HG03442 (cell line): Measurements from ENCODE around the gene TERT.
"Not testable (repeated sequence)": the region's sequence is repeated elsewhere in the genome, so short reads cannot be mapped to it uniquely, and the experiment has no call there.

ENCODE experiments used
- ATAC-seq: cut with Tn5 transposase; IDR thresholded peaks from one replicate; pipeline ENCODE4 v1.9.1; 2021; ENCODE audit warnings: mild to moderate bottlenecking, moderate library complexity; ENCODE audit not compliant: unreplicated experiment

The TERT gene

GRCh38 chr5:1243487-1244130, 51.3 kb downstream of the TERT start:
- no peak for ATAC-seq

- no peak for ATAC-seq
Measured at GRCh38 chr5:1242733-1243486, 52.0 kb downstream of the TERT start.

- ATAC-seq = no peak
Measured at GRCh38 chr5:1241509-1242080, 53.3 kb downstream of the TERT start.

GRCh38 chr5:1240496-1241260, 54.2 kb downstream of the TERT start:
- no peak for ATAC-seq

- ATAC-seq = no peak
Measured at GRCh38 chr5:1239505-1240251, 55.2 kb downstream of the TERT start.

- ATAC-seq = no peak
Measured at GRCh38 chr5:1235838-1236237, 59.0 kb downstream of the TERT start.

- ATAC-seq = no peak
Measured at GRCh38 chr5:1235379-1235778, 59.5 kb downstream of the TERT start.

DNA sequence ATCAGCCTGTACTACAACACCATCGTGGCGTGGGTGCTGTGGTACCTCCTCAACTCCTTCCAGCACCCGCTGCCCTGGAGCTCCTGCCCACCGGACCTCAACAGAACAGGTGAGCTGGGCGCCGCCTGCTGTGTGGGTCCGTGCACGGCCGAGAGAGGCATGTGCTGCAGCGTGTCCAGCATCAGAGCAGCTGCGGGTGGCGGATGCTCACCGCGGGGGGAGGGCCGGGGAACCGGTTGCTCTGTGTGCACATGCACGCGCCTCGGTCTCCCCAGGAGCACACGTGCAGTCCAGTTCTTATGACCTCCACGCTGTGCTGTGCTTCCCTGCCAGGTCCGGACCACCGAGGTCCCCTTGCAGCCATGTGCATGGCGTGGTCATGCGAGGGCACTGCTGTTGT, 62.1 kb downstream of the TERT start:
- ATAC-seq = no peak

DNA sequence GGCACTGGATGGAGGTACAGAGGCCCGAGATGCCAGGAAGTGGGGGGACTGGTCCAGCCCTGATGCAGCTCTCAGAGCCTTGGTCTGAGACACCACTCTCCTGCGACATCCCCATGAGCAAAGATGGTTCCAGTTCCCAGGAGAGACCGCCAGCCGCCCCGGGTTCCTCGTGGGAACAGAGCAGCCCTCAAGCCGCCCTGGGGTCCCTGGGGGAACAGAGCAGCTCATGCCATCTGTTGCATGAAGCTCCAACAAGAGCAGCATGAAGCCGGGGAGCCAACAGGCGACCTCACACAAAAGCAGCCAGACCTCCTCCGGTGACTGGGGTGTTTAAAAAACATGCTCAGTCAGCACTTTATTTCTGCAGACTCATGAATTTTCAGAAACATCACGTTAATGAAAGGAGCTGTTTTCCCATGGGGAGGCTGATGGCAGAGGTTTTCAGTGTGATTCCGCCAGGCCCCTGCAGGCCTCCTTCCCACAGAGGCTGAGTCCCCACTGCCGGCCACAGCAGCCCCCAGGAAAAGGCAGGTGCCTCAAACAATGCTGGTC, 63.4 kb downstream of the TERT start:
- no peak for ATAC-seq

DNA sequence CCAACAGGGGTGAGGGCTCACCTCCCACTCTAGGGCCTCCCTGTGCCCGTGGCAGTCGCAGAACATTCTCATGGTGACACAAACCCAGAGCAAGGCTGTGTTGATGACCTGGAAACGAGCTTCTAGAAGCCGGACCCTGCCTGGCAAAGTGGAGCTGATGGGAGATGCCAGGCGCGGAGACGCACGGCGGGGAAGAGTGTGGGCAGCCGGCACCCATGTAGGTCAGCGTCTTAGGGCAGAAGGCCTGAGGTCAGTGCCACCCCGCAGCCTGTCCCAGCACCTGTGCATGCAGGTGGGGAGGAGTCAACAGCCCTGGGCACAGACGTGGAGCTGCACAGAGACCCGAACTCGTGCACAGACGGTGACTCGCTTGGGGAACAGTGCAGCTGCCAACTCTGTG, 64.3 kb downstream of the TERT start:
- no peak for ATAC-seq

GRCh38 chr5:1229822-1230221, 65.0 kb downstream of the TERT start:
- no peak for ATAC-seq

- not testable (repeated sequence) for ATAC-seq
Measured at GRCh38 chr5:1229023-1229422, 65.8 kb downstream of the TERT start.

DNA sequence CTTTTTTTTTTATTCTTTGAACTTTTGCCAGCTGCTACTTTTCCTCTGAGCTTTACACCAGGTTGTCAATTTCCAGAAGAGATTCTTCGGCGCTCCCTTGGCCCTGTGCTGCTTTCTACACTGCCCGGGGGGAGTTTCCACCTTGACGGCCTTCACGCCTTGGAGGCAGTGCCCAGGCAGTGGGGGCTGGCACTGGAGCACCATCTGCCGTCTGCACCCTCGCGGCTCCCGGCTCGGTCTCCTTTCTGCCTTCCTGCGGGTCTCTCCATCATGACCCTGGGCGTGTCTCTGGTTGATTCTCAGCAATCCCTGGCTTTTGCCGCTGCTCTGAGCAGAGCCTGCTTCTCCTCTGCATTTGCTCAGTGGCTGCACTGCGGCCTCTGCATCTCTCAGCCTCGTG, 66.7 kb downstream of the TERT start:
- ATAC-seq = no peak

DNA sequence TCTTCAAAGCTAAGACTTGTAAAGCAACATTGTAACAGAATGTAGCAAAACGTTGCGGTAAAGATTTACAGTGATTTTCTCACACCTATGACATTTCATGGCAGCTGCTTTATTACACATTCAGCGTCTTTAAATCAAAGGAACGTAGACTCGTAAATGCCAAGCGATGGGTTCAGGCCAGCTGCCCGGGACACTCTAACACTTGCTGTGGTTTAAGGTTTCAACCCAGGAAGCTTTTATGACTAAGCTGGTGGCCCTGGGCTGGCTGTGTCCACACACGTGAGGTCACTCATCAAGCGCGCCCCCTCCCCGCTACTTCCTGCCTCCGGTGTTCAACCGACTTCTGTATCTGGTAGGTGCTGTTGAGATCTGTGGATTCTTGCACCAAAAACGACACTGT, 67.2 kb downstream of the TERT start:
- ATAC-seq = no peak

DNA sequence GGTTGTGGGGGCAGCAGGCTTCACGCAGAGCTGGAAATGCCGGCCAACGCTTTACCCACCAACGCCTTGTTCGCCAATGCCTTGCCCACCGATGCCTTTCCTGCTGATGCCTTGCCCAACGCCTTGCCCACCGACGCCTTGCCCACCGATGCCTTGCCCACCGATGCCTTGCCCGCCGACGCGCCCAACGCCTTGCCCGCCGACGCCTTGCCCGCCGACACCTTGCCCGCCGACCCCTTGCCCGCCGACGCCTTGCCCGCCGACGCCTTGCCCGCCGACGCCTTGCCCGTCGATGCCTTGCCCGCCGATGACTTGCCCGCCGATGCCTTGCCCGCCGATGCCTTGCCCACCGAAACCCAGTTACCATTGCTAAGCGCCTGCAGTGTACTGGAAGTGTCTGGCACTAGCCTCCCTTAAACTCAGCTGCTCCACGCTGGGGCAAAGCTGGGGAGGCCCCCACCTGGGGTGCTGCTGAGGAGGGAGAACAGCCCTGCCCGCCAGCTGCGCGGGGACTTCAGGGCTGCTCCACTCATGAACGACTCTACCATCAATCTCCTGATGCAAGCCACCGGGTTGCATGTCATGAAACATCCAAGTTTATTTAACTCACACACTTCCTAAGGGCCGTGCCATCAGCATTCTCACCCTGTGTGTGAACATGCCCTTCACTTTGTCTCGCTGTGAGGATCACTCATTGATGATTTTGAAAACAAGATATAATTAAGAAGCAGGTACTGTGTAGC, 67.9 kb downstream of the TERT start:
- ATAC-seq = no peak

GRCh38 chr5:1226231-1226630, 68.6 kb downstream of the TERT start:
- no peak for ATAC-seq

- no peak for ATAC-seq
Measured at GRCh38 chr5:1225081-1225480, 69.8 kb downstream of the TERT start, which contains the start of gene SLC6A18. SLC6A18 (plus strand) TSS chr5:1225381; CDS start chr5:1225478, 97 bp downstream.

GRCh38 chr5:1224631-1225030, 70.2 kb downstream of the TERT start:
- no peak for ATAC-seq

DNA sequence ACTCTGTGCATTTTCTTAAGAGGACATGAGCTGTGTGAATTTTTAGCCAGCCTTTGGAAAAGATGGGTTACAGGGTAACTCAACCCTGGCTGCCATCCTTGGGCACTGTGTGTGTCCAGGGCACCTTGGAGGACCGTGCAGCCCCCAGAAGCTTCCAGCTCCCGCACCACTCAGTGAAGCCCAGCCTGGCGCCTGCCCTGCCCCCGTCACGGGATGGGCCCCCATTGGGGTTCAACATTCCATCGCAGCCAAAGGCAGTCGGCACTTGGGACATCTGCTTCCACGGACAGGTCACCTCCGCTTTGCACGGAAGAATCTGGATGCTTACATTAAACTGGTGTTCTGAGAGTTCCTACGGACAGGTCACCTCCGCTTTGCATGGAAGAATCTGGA, 71.6 kb downstream of the TERT start:
- no peak for ATAC-seq
